Stimulated activated CD8-positive, alpha-beta memory T cell treated with anti-CD3 and anti-CD28 coated beads, Interleukin-15, amount 100 ng/mL, for 4 hours (primary cell): ENCODE data around the gene RESF1.

Experiments
- DNase-seq, 2 donors: peaks; one replicate each; pipeline ENCODE4 v3.0.0-alpha.2; 2020; ENCODE audit warnings: low read depth in 2 of 2

The RESF1 gene

GRCh38 chr12:31958569-31959160 is 550 bp upstream of the RESF1 start:
- no peak for DNase-seq

GRCh38 chr12:31959701-31960391 is 631 bp downstream of the RESF1 start:
- peak in 1 of 2 donors; percentile 43 for DNase-seq

- DNase-seq, result no peak
Observed at GRCh38 chr12:31961137-31961536, 1.9 kb downstream of the RESF1 start.

GRCh38 chr12:31962076-31962475 is 2.9 kb downstream of the RESF1 start:
- no peak for DNase-seq

- DNase-seq, result no peak
Observed at GRCh38 chr12:31964280-31964679, 5.1 kb downstream of the RESF1 start.

GRCh38 chr12:31965090-31965489 is 5.9 kb downstream of the RESF1 start:
- DNase-seq, result no peak

- DNase-seq, result no peak
Observed at GRCh38 chr12:31966558-31967205, 7.5 kb downstream of the RESF1 start.

- no peak for DNase-seq
Observed at GRCh38 chr12:31967539-31967938, 8.3 kb downstream of the RESF1 start.

- no peak for DNase-seq
Observed at GRCh38 chr12:31970199-31970598, 11.0 kb downstream of the RESF1 start.

GRCh38 chr12:31973818-31974217 is 14.6 kb downstream of the RESF1 start:
- DNase-seq, result no peak

GRCh38 chr12:31974673-31975072 is 15.5 kb downstream of the RESF1 start:
- DNase-seq, result no peak

GRCh38 chr12:31984806-31985591 is 25.8 kb downstream of the RESF1 start:
- DNase-seq, result no peak

- no peak for DNase-seq
Observed at GRCh38 chr12:31985832-31986231, 26.6 kb downstream of the RESF1 start.

- DNase-seq, result no peak
Observed at GRCh38 chr12:31989571-31990362, 30.6 kb downstream of the RESF1 start.

GRCh38 chr12:31991146-31991545 is 31.9 kb downstream of the RESF1 start:
- DNase-seq, result no peak

GRCh38 chr12:31991815-31992214 is 32.6 kb downstream of the RESF1 start:
- DNase-seq, result no peak

GRCh38 chr12:31999692-32000091 is 40.5 kb downstream of the RESF1 start:
- DNase-seq, result no peak

- no peak for DNase-seq
Observed at GRCh38 chr12:32000373-32001005, 41.3 kb downstream of the RESF1 start.

GRCh38 chr12:32002848-32003493 is 43.8 kb downstream of the RESF1 start:
- no peak for DNase-seq

- DNase-seq, result no peak
Observed at GRCh38 chr12:32003654-32004053, 44.4 kb downstream of the RESF1 start.
